ENCODE results near the gene ISY1. TPM values are rescaled to one million over a fixed set of nuclear protein-coding genes. Genes with fewer than 3 reads are reported as not detected.

ISY1 gene
- total RNA-seq, 1 donor from 2014 or later = 18.2 TPM

- H3K9me3 Mint-ChIP-seq (ENCODE audit: unreplicated experiment) = peaks cover 15% of the 10 kb centered on the region
- TF ChIP-seq, protein P1, sequence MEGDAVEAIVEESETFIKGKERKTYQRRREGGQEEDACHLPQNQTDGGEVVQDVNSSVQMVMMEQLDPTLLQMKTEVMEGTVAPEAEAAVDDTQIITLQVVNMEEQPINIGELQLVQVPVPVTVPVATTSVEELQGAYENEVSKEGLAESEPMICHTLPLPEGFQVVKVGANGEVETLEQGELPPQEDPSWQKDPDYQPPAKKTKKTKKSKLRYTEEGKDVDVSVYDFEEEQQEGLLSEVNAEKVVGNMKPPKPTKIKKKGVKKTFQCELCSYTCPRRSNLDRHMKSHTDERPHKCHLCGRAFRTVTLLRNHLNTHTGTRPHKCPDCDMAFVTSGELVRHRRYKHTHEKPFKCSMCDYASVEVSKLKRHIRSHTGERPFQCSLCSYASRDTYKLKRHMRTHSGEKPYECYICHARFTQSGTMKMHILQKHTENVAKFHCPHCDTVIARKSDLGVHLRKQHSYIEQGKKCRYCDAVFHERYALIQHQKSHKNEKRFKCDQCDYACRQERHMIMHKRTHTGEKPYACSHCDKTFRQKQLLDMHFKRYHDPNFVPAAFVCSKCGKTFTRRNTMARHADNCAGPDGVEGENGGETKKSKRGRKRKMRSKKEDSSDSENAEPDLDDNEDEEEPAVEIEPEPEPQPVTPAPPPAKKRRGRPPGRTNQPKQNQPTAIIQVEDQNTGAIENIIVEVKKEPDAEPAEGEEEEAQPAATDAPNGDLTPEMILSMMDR (IDR thresholded peaks at IDR 0.05; ENCODE audit: partially characterized antibody, unreplicated experiment) = no peak
- H3K4me1 Mint-ChIP-seq (ENCODE audit: low read depth, unreplicated experiment) = peaks cover 13% of the 10 kb centered on the region
- H3K27ac Mint-ChIP-seq (ENCODE audit: unreplicated experiment) = peak overlapping the region; percentile 99
- H3K27me3 Mint-ChIP-seq (ENCODE audit: unreplicated experiment) = peaks cover 15% of the 10 kb centered on the region
- DNase-seq = no peak
- H3K36me3 Mint-ChIP-seq (ENCODE audit: unreplicated experiment) = no peaks in the 10 kb centered on the region
- H3K4me3 Mint-ChIP-seq (ENCODE audit: unreplicated experiment) = peak overlapping the region; percentile 98
Observed at GRCh38 chr3:129182390-129183185, 21.7 kb upstream of the ISY1 start.

- Mint-ChIP-seq H3K36me3 (ENCODE audit: unreplicated experiment) (no peaks in the 10 kb centered on the region), H3K27ac (ENCODE audit: unreplicated experiment) (peak overlapping the region; percentile 99), H3K4me3 (ENCODE audit: unreplicated experiment) (peak overlapping the region; percentile 98), H3K9me3 (ENCODE audit: unreplicated experiment) (peaks cover 15% of the 10 kb centered on the region), H3K4me1 (ENCODE audit: low read depth, unreplicated experiment) (peaks cover 14% of the 10 kb centered on the region), H3K27me3 (ENCODE audit: unreplicated experiment) (peaks cover 15% of the 10 kb centered on the region)
- TF ChIP-seq, protein P1 (IDR thresholded peaks at IDR 0.05; ENCODE audit: partially characterized antibody, unreplicated experiment) = no peak
- no peak for DNase-seq
Observed at GRCh38 chr3:129181819-129182218, 21.0 kb upstream of the ISY1 start.

- Mint-ChIP-seq H3K4me1 (ENCODE audit: low read depth, unreplicated experiment) (peaks cover 16% of the 10 kb centered on the region), H3K36me3 (ENCODE audit: unreplicated experiment) (no peaks in the 10 kb centered on the region), H3K4me3 (ENCODE audit: unreplicated experiment) (peak overlapping the region; percentile 61), H3K9me3 (ENCODE audit: unreplicated experiment) (peaks cover 15% of the 10 kb centered on the region), H3K27me3 (ENCODE audit: unreplicated experiment) (peaks cover 15% of the 10 kb centered on the region), H3K27ac (ENCODE audit: unreplicated experiment) (peak overlapping the region; percentile 64)
- TF ChIP-seq, protein P1 (IDR thresholded peaks at IDR 0.05; ENCODE audit: partially characterized antibody, unreplicated experiment) = no peak
- no peak for DNase-seq
Observed at GRCh38 chr3:129180461-129180860, 19.6 kb upstream of the ISY1 start.

- DNase-seq = no peak
- no peak overlapping the region for H3K4me3 Mint-ChIP-seq (ENCODE audit: unreplicated experiment)
- peak overlapping the region; percentile 2 for H3K27ac Mint-ChIP-seq (ENCODE audit: unreplicated experiment)
- H3K27me3 Mint-ChIP-seq (ENCODE audit: unreplicated experiment) = peaks cover 1% of the 10 kb centered on the region
- peaks cover 1% of the 10 kb centered on the region for H3K9me3 Mint-ChIP-seq (ENCODE audit: unreplicated experiment)
- H3K36me3 Mint-ChIP-seq (ENCODE audit: unreplicated experiment) = no peaks in the 10 kb centered on the region
- TF ChIP-seq, protein P1 (IDR thresholded peaks at IDR 0.05; ENCODE audit: partially characterized antibody, unreplicated experiment) = no peak
- H3K4me1 Mint-ChIP-seq (ENCODE audit: low read depth, unreplicated experiment) = peaks cover 14% of the 10 kb centered on the region
Observed at GRCh38 chr3:129176051-129176450, 15.2 kb upstream of the ISY1 start.

- H3K27ac Mint-ChIP-seq (ENCODE audit: unreplicated experiment) = no peak overlapping the region
- TF ChIP-seq, protein P1 (IDR thresholded peaks at IDR 0.05; ENCODE audit: partially characterized antibody, unreplicated experiment) = no peak
- peaks cover 9% of the 10 kb centered on the region for H3K4me1 Mint-ChIP-seq (ENCODE audit: low read depth, unreplicated experiment)
- no peaks in the 10 kb centered on the region for H3K27me3 Mint-ChIP-seq (ENCODE audit: unreplicated experiment)
- H3K9me3 Mint-ChIP-seq (ENCODE audit: unreplicated experiment) = peaks cover 1% of the 10 kb centered on the region
- no peak overlapping the region for H3K4me3 Mint-ChIP-seq (ENCODE audit: unreplicated experiment)
- no peak for DNase-seq
- peaks cover 4% of the 10 kb centered on the region for H3K36me3 Mint-ChIP-seq (ENCODE audit: unreplicated experiment)
Observed at GRCh38 chr3:129173725-129174124, 12.9 kb upstream of the ISY1 start.

Measured in glutamatergic neuron (in vitro differentiated cells).